Keratinocyte (primary cell): ENCODE data around the gene CLRN1. TPM values are rescaled to one million over a fixed set of nuclear protein-coding genes. Genes with fewer than 3 reads are reported as not detected.

Experiments used
- DNase-seq: peaks from one replicate; pipeline ENCODE4 v3.0.0-alpha.2; 2011; ENCODE audit warnings: low read depth, missing footprints, low spot score
- FAIRE-seq: peaks from 2 replicates; lab custom pipeline; 2011; peaks lifted over from hg19 to GRCh38; lab: Jason Lieb, UNC
- H2AFZ ChIP-seq: 2 replicates; pipeline ENCODE4 v1.6.0; 2012; ENCODE audit warnings: low read length, control low read depth, inconsistent platforms; ENCODE audit not compliant: control insufficient read depth
- H3K27ac ChIP-seq: 2 replicates; pipeline ENCODE4 v1.5.1; 2011; ENCODE audit warnings: low read length; ENCODE audit not compliant: control insufficient read depth, insufficient read depth
- H3K27me3 ChIP-seq: 3 replicates; pipeline ENCODE4 v1.6.0; 2011; ENCODE audit warnings: low read length; ENCODE audit not compliant: control insufficient read depth, insufficient read depth; ENCODE audit errors: extremely low read depth
- H3K36me3 ChIP-seq, 2 experiments: 2 replicates in 1 of 2; 3 replicates in 1 of 2; pipeline ENCODE4 v1.5.1; 2011; ENCODE audit warnings: low read length in 2 of 2, mild to moderate bottlenecking in 1 of 2; ENCODE audit not compliant: control insufficient read depth in 2 of 2, insufficient read depth in 2 of 2; ENCODE audit errors: extremely low read depth in 1 of 2
- H3K4me1 ChIP-seq: 3 replicates; pipeline ENCODE4 v1.5.1; 2011; ENCODE audit warnings: low read length; ENCODE audit not compliant: control insufficient read depth, insufficient read depth; ENCODE audit errors: extremely low read depth
- H3K4me2 ChIP-seq: 3 replicates; pipeline ENCODE4 v1.6.0; 2011; ENCODE audit warnings: low read depth, low read length; ENCODE audit not compliant: control insufficient read depth, insufficient read depth; ENCODE audit errors: extremely low read depth
- H3K4me3 ChIP-seq, 3 experiments: fragments of 200-600 bp in 1 of 3; sonication (generic) in 1 of 3; 2 replicates in 2 of 3; 3 replicates in 1 of 3; pipeline ENCODE4 v1.5.1; 2011 to 2016; ENCODE audit warnings: low read length in 3 of 3, mild to moderate bottlenecking in 3 of 3, control low read depth in 2 of 3, inconsistent platforms in 1 of 3, low read depth in 1 of 3, mixed read lengths in 1 of 3, mixed run types in 1 of 3, moderate library complexity in 1 of 3; ENCODE audit not compliant: control insufficient read depth in 2 of 3, insufficient read depth in 2 of 3; ENCODE audit errors: extremely low read depth in 1 of 3
- H3K79me2 ChIP-seq: 2 replicates; pipeline ENCODE4 v1.6.0; 2012; ENCODE audit warnings: low read length; ENCODE audit not compliant: control insufficient read depth, insufficient read depth
- H3K9ac ChIP-seq: 3 replicates; pipeline ENCODE4 v1.6.0; 2011; ENCODE audit warnings: low read length; ENCODE audit not compliant: control insufficient read depth, insufficient read depth; ENCODE audit errors: extremely low read depth
- H3K9me1 ChIP-seq: 3 replicates; pipeline ENCODE4 v1.6.0; 2011; ENCODE audit warnings: low read length; ENCODE audit not compliant: control insufficient read depth, insufficient read depth; ENCODE audit errors: extremely low read depth
- H3K9me3 ChIP-seq: 2 replicates; pipeline ENCODE4 v1.5.1; 2012; ENCODE audit warnings: low read depth, low read length; ENCODE audit not compliant: control insufficient read depth
- H4K20me1 ChIP-seq: 3 replicates; pipeline ENCODE4 v1.6.0; 2011; ENCODE audit warnings: low read length; ENCODE audit not compliant: control insufficient read depth, insufficient read depth; ENCODE audit errors: extremely low read depth
- EZH2 ChIP-seq: IDR thresholded peaks from one replicate; pipeline ENCODE4 v1.6.1; 2012; ENCODE audit warnings: inconsistent platforms, mild to moderate bottlenecking, low read length, moderate library complexity
- dilution Hi-C: fragments of 300-500 bp; cut with MboI; formaldehyde crosslinking; loops from one replicate; pipeline ENCODE4 v1.7.0; 2020; ENCODE audit warnings: low sequenced_read_pairs; ENCODE audit not compliant: extremely low pct_ligation_motif_present
- polyA plus RNA-seq, 5 experiments: library from polyadenylated mRNA; depleted of rRNA in 3 of 5; stranded (reverse) in 3 of 5; stranded (forward) in 1 of 5; unstranded in 1 of 5; fragments of >200 nt; gene quantifications; 1 replicate in 1 of 5; 2 replicates in 3 of 5; 3 replicates in 1 of 5; pipeline versions ENCODE4 v1.2.1 to v1.2.3, GENCODE V29; 2011 to 2012; ENCODE audit warnings: missing spikeins in 2 of 5, low read depth in 1 of 5, low replicate concordance in 1 of 5
- TF ChIP-seq, protein P1 (sequence below), 3 experiments: IDR thresholded peaks in 1 of 3; conservative IDR thresholded peaks in 1 of 3; optimal IDR thresholded peaks in 1 of 3; 2 replicates in 2 of 3; 3 replicates in 1 of 3; pipeline versions ENCODE3 to v1.5.1; 2011; ENCODE audit warnings: low read length in 3 of 3, mild to moderate bottlenecking in 3 of 3, moderate library complexity in 2 of 3, control low read depth in 1 of 3, inconsistent platforms in 1 of 3; ENCODE audit not compliant: insufficient read depth in 2 of 3; ENCODE audit errors: extremely low read depth in 1 of 3

The CLRN1 gene
- polyA plus RNA-seq, 1 donor (not counting 4 experiments of a cell fraction or from before 2014, with no cell fraction given): not detected

DNA sequence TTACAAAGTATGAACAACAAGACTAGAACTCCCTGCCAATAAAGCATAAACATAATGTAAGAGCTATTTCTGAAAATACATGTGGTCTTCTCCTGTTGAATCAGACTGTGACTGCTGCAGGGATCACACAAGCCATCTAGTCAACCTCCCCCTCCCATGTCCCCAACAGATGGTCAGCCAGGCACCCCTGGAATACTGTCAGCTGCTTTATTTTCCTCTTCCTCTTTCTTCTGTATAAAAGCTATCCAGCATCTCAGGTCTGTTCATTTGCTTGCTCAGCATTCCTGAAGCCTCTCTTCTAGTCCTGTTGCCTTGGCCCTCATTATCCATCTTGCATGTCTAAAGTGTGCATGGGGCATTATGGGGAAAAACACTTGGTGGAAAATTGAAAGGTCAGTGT lies 60.8 kb downstream of the CLRN1 start:
- TF ChIP-seq, protein P1, sequence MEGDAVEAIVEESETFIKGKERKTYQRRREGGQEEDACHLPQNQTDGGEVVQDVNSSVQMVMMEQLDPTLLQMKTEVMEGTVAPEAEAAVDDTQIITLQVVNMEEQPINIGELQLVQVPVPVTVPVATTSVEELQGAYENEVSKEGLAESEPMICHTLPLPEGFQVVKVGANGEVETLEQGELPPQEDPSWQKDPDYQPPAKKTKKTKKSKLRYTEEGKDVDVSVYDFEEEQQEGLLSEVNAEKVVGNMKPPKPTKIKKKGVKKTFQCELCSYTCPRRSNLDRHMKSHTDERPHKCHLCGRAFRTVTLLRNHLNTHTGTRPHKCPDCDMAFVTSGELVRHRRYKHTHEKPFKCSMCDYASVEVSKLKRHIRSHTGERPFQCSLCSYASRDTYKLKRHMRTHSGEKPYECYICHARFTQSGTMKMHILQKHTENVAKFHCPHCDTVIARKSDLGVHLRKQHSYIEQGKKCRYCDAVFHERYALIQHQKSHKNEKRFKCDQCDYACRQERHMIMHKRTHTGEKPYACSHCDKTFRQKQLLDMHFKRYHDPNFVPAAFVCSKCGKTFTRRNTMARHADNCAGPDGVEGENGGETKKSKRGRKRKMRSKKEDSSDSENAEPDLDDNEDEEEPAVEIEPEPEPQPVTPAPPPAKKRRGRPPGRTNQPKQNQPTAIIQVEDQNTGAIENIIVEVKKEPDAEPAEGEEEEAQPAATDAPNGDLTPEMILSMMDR (optimal IDR thresholded peaks at IDR 0.05 in 1 of 3, IDR thresholded peaks at IDR 0.05 in 1 of 3, conservative IDR thresholded peaks at IDR 0.05 in 1 of 3; ENCODE audit: extremely low read depth in 1 of 3, insufficient read depth in 2 of 3, low read length in 3 of 3): no peak
- TF ChIP-seq EZH2: no peak
- Histone ChIP-seq H3K9me3 (no peaks in the 10 kb centered on the region), H3K36me3 (no peaks in the 10 kb centered on the region), H3K4me1 (no peaks in the 10 kb centered on the region), H3K9me1 (no peaks in the 10 kb centered on the region), H3K27ac (no peak overlapping the region), H3K27me3 (peaks cover 4% of the 10 kb centered on the region), H3K4me3 (no peak overlapping the region), H3K79me2 (no peaks in the 10 kb centered on the region), H3K4me2 (no peak overlapping the region), H4K20me1 (no peaks in the 10 kb centered on the region), H3K9ac (no peak overlapping the region), H2AFZ (no peak overlapping the region)
- dilution Hi-C loops: no loop called here
- DNase-seq (no peak), FAIRE-seq (no peak)

DNA sequence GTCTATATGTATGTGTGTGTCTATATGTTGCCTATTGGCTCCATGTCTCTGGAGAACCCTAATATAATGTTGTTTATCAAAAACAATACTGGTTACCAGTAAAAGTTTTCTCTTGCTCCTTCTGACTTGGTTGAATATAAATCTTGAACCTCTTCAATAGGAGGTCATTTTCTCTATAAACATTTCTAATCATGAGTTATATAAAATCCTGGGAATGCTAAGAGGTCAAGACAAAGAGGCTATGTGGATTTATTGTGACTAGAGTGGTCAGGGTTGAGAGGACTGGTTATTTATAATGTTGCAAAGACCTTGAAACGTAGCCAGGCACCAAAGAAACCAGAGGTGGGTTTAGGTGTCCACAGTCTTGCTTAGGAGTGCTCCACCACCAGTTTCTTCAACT lies 66.1 kb downstream of the CLRN1 start:
- no peaks in the 10 kb centered on the region for H4K20me1 ChIP-seq
- H3K9me1 ChIP-seq: no peaks in the 10 kb centered on the region
- TF ChIP-seq EZH2: no peak
- TF ChIP-seq, protein P1 (optimal IDR thresholded peaks at IDR 0.05 in 1 of 3, IDR thresholded peaks at IDR 0.05 in 1 of 3, conservative IDR thresholded peaks at IDR 0.05 in 1 of 3; ENCODE audit: extremely low read depth in 1 of 3, insufficient read depth in 2 of 3, low read length in 3 of 3): no peak
- H3K79me2 ChIP-seq: no peaks in the 10 kb centered on the region
- FAIRE-seq (no peak), DNase-seq (no peak)
- H3K4me1 ChIP-seq: no peaks in the 10 kb centered on the region
- H3K9ac ChIP-seq: no peak overlapping the region
- no peak overlapping the region for H3K27ac ChIP-seq
- H3K9me3 ChIP-seq: no peaks in the 10 kb centered on the region
- no peak overlapping the region for H2AFZ ChIP-seq
- peaks cover 17% of the 10 kb centered on the region for H3K27me3 ChIP-seq
- H3K4me2 ChIP-seq: no peak overlapping the region
- no peak overlapping the region for H3K4me3 ChIP-seq
- H3K36me3 ChIP-seq: no peaks in the 10 kb centered on the region
- dilution Hi-C loops: no loop called here
